ENCODE results near the gene UGDH.

UGDH gene

GRCh38 chr4:39452860-39453587 is 74.2 kb downstream of the UGDH start:
- H3K4me1 ChIP-seq (ENCODE audit: control extremely low read depth in 1 of 4, control insufficient read depth in 4 of 4, insufficient read depth in 4 of 4, low read length in 3 of 4) = peaks cover 10 to 20% (median 14%) of the 10 kb centered on the region in 4 experiments
- H3K9me3 ChIP-seq (ENCODE audit: control extremely low read depth in 1 of 5, control insufficient read depth in 4 of 5, insufficient read depth in 2 of 5, low read depth in 1 of 5, low read length in 4 of 5) = no peaks in the 10 kb centered on the region
- no peaks in the 10 kb centered on the region for H3K27me3 ChIP-seq (replicated peaks in 2 of 5; ENCODE audit: control insufficient read depth in 4 of 5, insufficient read depth in 5 of 5, low read length in 4 of 5)
- ChIA-PET CTCF (no interaction called here), POLR2A (interaction anchor here (0.6 kb wide), 1 partner anchor 1307 kb away, joined by 5 read pairs; no protein-coding TSS in a partner anchor)
- H3K27ac ChIP-seq (ENCODE audit: insufficient read depth in 1 of 2, low read depth in 1 of 2, low read length in 2 of 2, poor library complexity in 1 of 2, severe bottlenecking in 2 of 2) = no peak overlapping the region
- H3K4me3 ChIP-seq (ENCODE audit: control insufficient read depth in 1 of 7, extremely low read depth in 1 of 7, insufficient read depth in 4 of 7, low read depth in 2 of 7, low read length in 6 of 7) = no peak overlapping the region
- 90% methylated on average over 2 of the region's 11 CpGs for whole genome bisulfite sequencing (ENCODE audit: insufficient coverage)
- H3K36me3 ChIP-seq (ENCODE audit: control insufficient read depth in 4 of 4, insufficient read depth in 4 of 4, low read length in 3 of 4) = peaks cover 19 to 81% (median 55%) of the 10 kb centered on the region in 4 experiments
- no peak for DNase-seq

GRCh38 chr4:39452153-39452859 is 74.9 kb downstream of the UGDH start:
- CTCF ChIA-PET = interaction anchor here (0.6 kb wide), 1 partner anchor 517 kb away, joined by 4 read pairs; no protein-coding TSS in a partner anchor
- WGBS (ENCODE audit: insufficient coverage) = 100% methylated on average over 3 of the region's 6 CpGs
- Histone ChIP-seq H3K36me3 (ENCODE audit: control insufficient read depth in 4 of 4, insufficient read depth in 4 of 4, low read length in 3 of 4) (peaks cover 19 to 74% (median 51%) of the 10 kb centered on the region in 4 experiments), H3K4me1 (ENCODE audit: control extremely low read depth in 1 of 4, control insufficient read depth in 4 of 4, insufficient read depth in 4 of 4, low read length in 3 of 4) (peaks cover 3 to 14% (median 11%) of the 10 kb centered on the region in 4 experiments), H3K27me3 (replicated peaks in 2 of 5; ENCODE audit: control insufficient read depth in 4 of 5, insufficient read depth in 5 of 5, low read length in 4 of 5) (no peaks in the 10 kb centered on the region), H3K9me3 (ENCODE audit: control extremely low read depth in 1 of 5, control insufficient read depth in 4 of 5, insufficient read depth in 2 of 5, low read depth in 1 of 5, low read length in 4 of 5) (no peaks in the 10 kb centered on the region), H3K27ac (ENCODE audit: insufficient read depth in 1 of 2, low read depth in 1 of 2, low read length in 2 of 2, poor library complexity in 1 of 2, severe bottlenecking in 2 of 2) (no peak overlapping the region), H3K4me3 (ENCODE audit: control insufficient read depth in 1 of 7, extremely low read depth in 1 of 7, insufficient read depth in 4 of 7, low read depth in 2 of 7, low read length in 6 of 7) (no peak overlapping the region)
- POLR2A ChIA-PET = no interaction called here
- DNase-seq = no peak

GRCh38 chr4:39451423-39452023 is 75.7 kb downstream of the UGDH start:
- CTCF ChIA-PET = interaction anchor here (0.6 to 1.1 kb wide), 3 partner anchors 11 to 516 kb away, joined by 3 to 5 read pairs (median 4); no protein-coding TSS in a partner anchor
- no peak for DNase-seq
- Histone ChIP-seq H3K9me3 (ENCODE audit: control extremely low read depth in 1 of 5, control insufficient read depth in 4 of 5, insufficient read depth in 2 of 5, low read depth in 1 of 5, low read length in 4 of 5) (no peaks in the 10 kb centered on the region), H3K27ac (ENCODE audit: insufficient read depth in 1 of 2, low read depth in 1 of 2, low read length in 2 of 2, poor library complexity in 1 of 2, severe bottlenecking in 2 of 2) (no peak overlapping the region), H3K4me3 (ENCODE audit: control insufficient read depth in 1 of 7, extremely low read depth in 1 of 7, insufficient read depth in 4 of 7, low read depth in 2 of 7, low read length in 6 of 7) (no peak overlapping the region), H3K4me1 (ENCODE audit: control extremely low read depth in 1 of 4, control insufficient read depth in 4 of 4, insufficient read depth in 4 of 4, low read length in 3 of 4) (peaks cover 0 to 13% (median 8%) of the 10 kb centered on the region in 4 experiments), H3K27me3 (replicated peaks in 2 of 5; ENCODE audit: control insufficient read depth in 4 of 5, insufficient read depth in 5 of 5, low read length in 4 of 5) (no peaks in the 10 kb centered on the region), H3K36me3 (ENCODE audit: control insufficient read depth in 4 of 4, insufficient read depth in 4 of 4, low read length in 3 of 4) (peaks cover 19 to 66% (median 43%) of the 10 kb centered on the region in 4 experiments)
- 88% methylated on average over 3 of the region's 6 CpGs for WGBS (ENCODE audit: insufficient coverage)
- POLR2A ChIA-PET = no interaction called here

- 100% methylated on average over 2 of the region's 2 CpGs for WGBS (ENCODE audit: insufficient coverage)
- Histone ChIP-seq H3K4me1 (ENCODE audit: control extremely low read depth in 1 of 4, control insufficient read depth in 4 of 4, insufficient read depth in 4 of 4, low read length in 3 of 4) (peaks cover 0 to 13% (median 7%) of the 10 kb centered on the region in 4 experiments), H3K4me3 (ENCODE audit: control insufficient read depth in 1 of 7, extremely low read depth in 1 of 7, insufficient read depth in 4 of 7, low read depth in 2 of 7, low read length in 6 of 7) (no peak overlapping the region), H3K27ac (ENCODE audit: insufficient read depth in 1 of 2, low read depth in 1 of 2, low read length in 2 of 2, poor library complexity in 1 of 2, severe bottlenecking in 2 of 2) (no peak overlapping the region), H3K9me3 (ENCODE audit: control extremely low read depth in 1 of 5, control insufficient read depth in 4 of 5, insufficient read depth in 2 of 5, low read depth in 1 of 5, low read length in 4 of 5) (no peaks in the 10 kb centered on the region), H3K27me3 (replicated peaks in 2 of 5; ENCODE audit: control insufficient read depth in 4 of 5, insufficient read depth in 5 of 5, low read length in 4 of 5) (peaks cover 0 to 2% (median 0%) of the 10 kb centered on the region in 5 experiments), H3K36me3 (ENCODE audit: control insufficient read depth in 4 of 4, insufficient read depth in 4 of 4, low read length in 3 of 4) (peaks cover 17 to 57% (median 38%) of the 10 kb centered on the region in 4 experiments)
- ChIA-PET CTCF (interaction anchor here (0.9 to 1.1 kb wide), 2 partner anchors 10 to 19 kb away, joined by 3 to 5 read pairs; no protein-coding TSS in a partner anchor), POLR2A (no interaction called here)
- no peak for DNase-seq
Measured at GRCh38 chr4:39450618-39451017, 76.6 kb downstream of the UGDH start.

Measured in common myeloid progenitor, CD34-positive (primary cell).